Osteoblast (primary cell): ENCODE results near the gene PRKAR1A. TPM values are rescaled to one million over a fixed set of nuclear protein-coding genes. Genes with fewer than 3 reads are reported as not detected.

Source experiments
- DNase-seq: peaks from one replicate; pipeline ENCODE4 v3.0.0; 2011; ENCODE audit warnings: low spot score, mixed read lengths; ENCODE audit not compliant: insufficient read length; ENCODE audit errors: missing footprints
- H2AFZ ChIP-seq: 2 replicates; pipeline ENCODE4 v1.6.0; 2011; ENCODE audit warnings: mild to moderate bottlenecking, low read length
- H3K27ac ChIP-seq: 2 replicates; pipeline ENCODE4 v1.5.1; 2011; ENCODE audit warnings: mild to moderate bottlenecking, low read depth, low read length, moderate library complexity
- H3K27me3 ChIP-seq: 2 replicates; pipeline ENCODE4 v1.6.0; 2012; ENCODE audit warnings: mild to moderate bottlenecking, control low read depth, inconsistent platforms, low read length, moderate library complexity; ENCODE audit not compliant: insufficient read depth
- H3K36me3 ChIP-seq: 2 replicates; pipeline ENCODE4 v1.5.1; 2011; ENCODE audit warnings: mild to moderate bottlenecking, low read length, control low read depth, moderate library complexity; ENCODE audit not compliant: insufficient read depth
- H3K4me1 ChIP-seq: 2 replicates; pipeline ENCODE4 v1.5.1; 2011; ENCODE audit warnings: mild to moderate bottlenecking, low read length, control low read depth, moderate library complexity; ENCODE audit not compliant: insufficient read depth
- H3K4me2 ChIP-seq: 2 replicates; pipeline ENCODE4 v1.6.0; 2011; ENCODE audit warnings: mild to moderate bottlenecking, low read length; ENCODE audit not compliant: insufficient read depth
- H3K4me3 ChIP-seq: fragments of 200-600 bp; sonication (generic); 3 replicates; pipeline ENCODE4 v1.5.1; 2012; ENCODE audit warnings: mild to moderate bottlenecking, low read length, inconsistent platforms; ENCODE audit not compliant: insufficient read depth
- H3K79me2 ChIP-seq: 2 replicates; pipeline ENCODE4 v1.6.0; 2012; ENCODE audit warnings: mild to moderate bottlenecking, low read length, control low read depth, inconsistent platforms; ENCODE audit not compliant: insufficient read depth
- H3K9me3 ChIP-seq: 2 replicates; pipeline ENCODE4 v1.5.1; 2011; ENCODE audit warnings: low read depth, low read length, control low read depth
- H4K20me1 ChIP-seq: 2 replicates; pipeline ENCODE4 v1.6.0; 2012; ENCODE audit warnings: mild to moderate bottlenecking, low read length, control low read depth; ENCODE audit not compliant: insufficient read depth
- CTCF ChIP-seq: IDR thresholded peaks from 2 replicates; pipeline ENCODE4 v1.5.1; 2011; ENCODE audit warnings: mild to moderate bottlenecking, low read depth, low read length, moderate library complexity; ENCODE audit errors: extremely low read depth
- total RNA-seq: library from RNA; depleted of rRNA; stranded (reverse); fragments of >200 nt; gene quantifications from 2 replicates; pipeline ENCODE4 v1.2.3, GENCODE V29; 2012

Gene PRKAR1A
- 234 and 259 TPM in 2 replicates for total RNA-seq

DNA sequence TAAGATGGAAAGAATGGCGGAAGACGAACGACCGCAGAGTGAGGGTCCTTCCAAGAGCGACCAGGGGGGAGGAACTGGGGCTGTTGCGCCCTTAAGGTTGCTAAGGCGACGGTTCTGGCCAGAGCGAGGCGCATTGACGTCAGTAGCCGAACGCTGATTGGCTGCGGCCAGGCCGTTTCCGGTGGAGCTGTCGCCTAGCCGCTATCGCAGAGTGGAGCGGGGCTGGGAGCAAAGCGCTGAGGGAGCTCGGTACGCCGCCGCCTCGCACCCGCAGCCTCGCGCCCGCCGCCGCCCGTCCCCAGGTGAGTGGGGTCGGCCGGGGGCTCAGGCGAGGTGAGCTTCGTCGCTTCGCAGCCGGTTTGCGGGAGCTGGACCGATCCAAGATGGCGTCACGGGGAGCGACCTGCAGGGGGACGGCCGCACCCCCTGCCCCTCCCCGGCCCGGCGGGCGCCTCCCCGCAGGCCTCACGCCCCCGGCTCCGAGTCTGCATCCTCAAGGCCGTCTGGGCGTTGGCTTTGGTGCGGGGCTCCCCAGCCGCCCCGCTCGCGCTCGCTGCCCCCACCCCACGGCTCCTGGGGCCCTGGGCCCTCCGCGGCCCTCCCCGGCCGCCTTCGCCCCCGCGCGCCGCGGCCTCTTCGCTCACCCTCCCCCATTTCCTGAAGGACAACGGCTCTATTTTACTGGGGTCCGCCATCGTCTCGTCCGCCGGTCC is at the start of gene PRKAR1A:
Gene PRKAR1A (plus strand): TSS at position 184 of the 713 bp plus-strand sequence. CDS start 2,970 bp downstream, outside the sequence.
- Histone ChIP-seq H3K27ac (peak within 1 kb of the TSS; percentile 98), H3K79me2 (peaks cover 55% of the 10 kb centered on the region), H3K4me3 (peak within 1 kb of the TSS; percentile 80), H3K36me3 (peaks cover 22% of the 10 kb centered on the region), H3K27me3 (no peaks in the 10 kb centered on the region), H3K9me3 (no peaks in the 10 kb centered on the region), H2AFZ (peak within 1 kb of the TSS; percentile 94), H3K4me1 (peaks cover 27% of the 10 kb centered on the region), H3K4me2 (peak within 1 kb of the TSS; percentile 99), H4K20me1 (peaks cover 35% of the 10 kb centered on the region)
- DNase-seq = peak; percentile 98
- no peak for TF ChIP-seq CTCF

GRCh38 chr17:68463211-68464019 is 48.8 kb upstream of the PRKAR1A start:
- H4K20me1 ChIP-seq = no peaks in the 10 kb centered on the region
- H3K27ac ChIP-seq = no peak overlapping the region
- H3K4me2 ChIP-seq = no peak overlapping the region
- no peak overlapping the region for H3K4me3 ChIP-seq
- H3K9me3 ChIP-seq = no peaks in the 10 kb centered on the region
- peaks cover 11% of the 10 kb centered on the region for H3K27me3 ChIP-seq
- H2AFZ ChIP-seq = no peak overlapping the region
- no peaks in the 10 kb centered on the region for H3K79me2 ChIP-seq
- H3K4me1 ChIP-seq = peaks cover 4% of the 10 kb centered on the region
- TF ChIP-seq CTCF = no peak
- no peaks in the 10 kb centered on the region for H3K36me3 ChIP-seq
- no peak for DNase-seq

DNA sequence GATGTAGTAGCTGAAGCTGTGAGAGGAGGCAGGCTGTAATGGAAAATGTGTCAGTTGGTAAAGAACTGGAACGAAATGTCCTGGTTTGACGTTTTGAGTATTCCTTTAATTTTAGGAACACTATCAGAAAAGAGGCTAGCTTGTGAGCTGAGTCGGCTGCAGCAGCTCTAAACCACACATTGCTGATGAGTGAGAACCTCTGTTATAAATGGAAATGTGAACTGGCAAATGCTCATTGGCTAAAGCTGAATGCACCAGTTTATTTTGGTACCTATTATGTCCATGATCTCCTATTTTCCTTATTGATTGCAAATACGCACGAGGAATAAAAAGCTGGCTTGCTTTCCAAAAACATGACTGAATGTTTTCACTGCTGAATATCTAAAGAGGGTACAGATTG is 43.9 kb upstream of the PRKAR1A start:
- Histone ChIP-seq H3K9me3 (no peaks in the 10 kb centered on the region), H3K27ac (peak overlapping the region; percentile 32), H3K4me1 (peaks cover 8% of the 10 kb centered on the region), H3K4me2 (peak overlapping the region; percentile 34), H2AFZ (peak overlapping the region; percentile 68), H4K20me1 (no peaks in the 10 kb centered on the region), H3K4me3 (no peak overlapping the region), H3K36me3 (no peaks in the 10 kb centered on the region), H3K27me3 (no peaks in the 10 kb centered on the region), H3K79me2 (no peaks in the 10 kb centered on the region)
- TF ChIP-seq CTCF = no peak
- no peak for DNase-seq

DNA sequence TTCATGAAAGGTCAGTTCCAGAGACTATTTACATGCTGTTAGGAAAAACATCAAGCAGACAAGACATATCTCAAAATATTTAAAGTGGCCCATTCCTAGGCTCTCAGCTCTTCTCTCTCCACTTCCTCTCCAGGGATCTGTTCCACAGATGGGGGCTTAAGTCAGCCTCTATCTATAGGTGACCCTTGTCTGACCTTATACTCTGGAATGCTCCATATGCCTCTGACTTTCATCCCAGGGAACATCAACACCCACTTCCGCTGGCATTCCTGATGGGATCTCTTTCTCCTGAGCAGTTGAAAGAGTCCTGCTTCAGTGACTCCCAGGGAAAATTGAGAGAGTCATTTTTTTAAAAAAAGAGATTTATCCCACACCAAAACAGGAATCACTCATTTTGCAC is 43.4 kb upstream of the PRKAR1A start:
- Histone ChIP-seq H3K4me1 (peaks cover 8% of the 10 kb centered on the region), H3K79me2 (no peaks in the 10 kb centered on the region), H3K4me2 (no peak overlapping the region), H3K36me3 (no peaks in the 10 kb centered on the region), H3K4me3 (no peak overlapping the region), H2AFZ (no peak overlapping the region), H3K27ac (peak overlapping the region; percentile 32), H4K20me1 (no peaks in the 10 kb centered on the region), H3K27me3 (no peaks in the 10 kb centered on the region), H3K9me3 (no peaks in the 10 kb centered on the region)
- TF ChIP-seq CTCF = no peak
- no peak for DNase-seq
